Activated naive CD4-positive, alpha-beta T cell treated with anti-CD3 and anti-CD28 coated beads, Interleukin-2, amount 50 U/mL, for 72 hours (primary cell): ENCODE data around the gene RUNDC3A. TPM values are rescaled to one million over a fixed set of nuclear protein-coding genes. Genes with fewer than 3 reads are reported as not detected.

Experiments
- ATAC-seq, 2 donors: fragments of 150-1000 bp; cut with Tn5 transposase; 2 replicates each; pipeline ENCODE4 v1.10.0; 2021; ENCODE audit warnings: mild to moderate bottlenecking in 2 of 2, moderate library complexity in 2 of 2
- DNase-seq, 2 donors: peaks; one replicate each; pipeline ENCODE4 v3.0.0; 2021 to 2022; ENCODE audit warnings: low spot score in 2 of 2
- H3K27ac Mint-ChIP-seq, 2 donors: one replicate each; pipeline ENCODE4 v1.8.0; 2022; ENCODE audit warnings: mild to moderate bottlenecking in 2 of 2, mixed read lengths in 2 of 2
- H3K36me3 Mint-ChIP-seq, 2 donors: one replicate each; pipeline ENCODE4 v1.8.0; 2022; ENCODE audit warnings: mixed read lengths in 2 of 2
- H3K9me3 Mint-ChIP-seq, 2 donors: one replicate each; pipeline ENCODE4 v1.8.0; 2022; ENCODE audit warnings: mixed read lengths in 2 of 2
- total RNA-seq, 2 donors: library from RNA; stranded (reverse); gene quantifications; one replicate each; pipeline ENCODE4 v1.2.3, GENCODE V29; 2022

RUNDC3A gene
- total RNA-seq, 2 donors from 2014 or later: 1.0 to 1.9 TPM

DNA sequence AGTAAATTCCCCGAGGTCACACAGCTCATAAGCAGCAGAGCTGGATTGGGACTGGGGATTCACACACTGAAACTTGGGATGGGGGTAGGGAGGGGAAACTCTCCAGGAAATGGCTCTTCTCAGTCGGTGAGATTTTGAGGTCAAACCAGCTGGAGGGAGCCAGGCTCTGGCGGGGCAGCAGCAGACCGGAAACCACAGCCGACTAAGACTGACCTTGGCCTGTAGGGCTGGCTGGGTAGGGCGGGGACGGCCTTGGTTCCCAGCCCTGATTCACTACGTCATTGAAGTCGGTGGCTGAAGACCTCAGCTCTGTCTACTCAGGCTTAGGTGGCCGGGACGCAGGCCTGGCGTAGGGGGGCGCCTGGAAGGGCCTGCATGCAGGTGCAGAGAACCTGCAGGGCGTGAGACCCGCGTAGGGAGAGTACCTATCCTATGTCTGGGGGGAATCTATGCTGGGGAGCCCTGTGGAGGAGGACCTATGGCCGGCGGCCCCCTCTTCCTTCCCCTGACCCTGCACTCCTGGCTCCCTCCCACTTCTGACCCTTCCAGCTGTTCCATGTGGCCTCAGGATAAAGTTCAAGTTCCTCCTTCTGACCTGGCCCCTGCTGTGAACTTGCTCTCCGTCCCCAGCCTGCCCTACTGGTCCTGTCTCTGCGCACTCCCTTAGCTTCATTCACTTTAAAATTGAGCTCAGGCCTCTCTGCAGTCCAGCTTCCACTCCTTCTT lies 28.6 kb upstream of the RUNDC3A start:
- DNase-seq (peak in 1 of 2 donors; percentile 69), ATAC-seq (peak in 1 of 2 donors; percentile 98)
- H3K27ac Mint-ChIP-seq: peak overlapping the region in 1 of 2 donors; percentile 8
- H3K9me3 Mint-ChIP-seq: no peaks in the 10 kb centered on the region
- no peaks in the 10 kb centered on the region for H3K36me3 Mint-ChIP-seq

DNA sequence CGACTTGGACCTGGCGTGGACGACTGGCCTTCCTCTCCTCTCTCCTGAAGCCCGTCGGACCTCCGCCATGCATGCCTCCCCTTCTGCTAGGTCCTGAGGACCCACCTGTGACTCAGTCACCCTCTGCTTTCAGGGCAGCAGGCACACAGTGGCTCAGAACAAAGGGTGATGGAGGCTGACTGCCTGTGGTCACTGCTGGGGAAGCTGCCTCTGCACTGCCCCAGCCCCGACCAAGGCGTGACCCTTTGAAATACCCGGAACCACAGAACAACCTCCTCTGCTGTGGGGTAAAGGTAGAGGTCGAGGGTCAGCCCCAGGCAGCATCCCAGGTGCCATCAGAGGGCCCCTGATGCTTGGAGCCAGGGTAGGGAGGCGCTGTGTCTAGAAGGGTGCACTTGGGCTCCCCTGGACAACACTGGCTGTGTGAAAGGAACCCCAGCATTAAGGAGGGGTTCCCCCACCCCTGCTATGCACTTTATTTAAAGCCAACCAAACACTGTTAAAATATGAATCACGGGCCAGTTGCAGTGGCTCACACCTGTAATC lies 27.9 kb upstream of the RUNDC3A start:
- peak in 1 of 2 donors; percentile 33 for ATAC-seq
- no peak for DNase-seq
- H3K27ac Mint-ChIP-seq: no peak overlapping the region
- H3K36me3 Mint-ChIP-seq: no peaks in the 10 kb centered on the region
- H3K9me3 Mint-ChIP-seq: no peaks in the 10 kb centered on the region

- no peak overlapping the region for H3K27ac Mint-ChIP-seq
- H3K9me3 Mint-ChIP-seq: no peaks in the 10 kb centered on the region
- DNase-seq: no peak
- no peaks in the 10 kb centered on the region for H3K36me3 Mint-ChIP-seq
- no peak for ATAC-seq
These were observed 26.8 kb upstream of the RUNDC3A start for GRCh38 chr17:44281570-44281969.

GRCh38 chr17:44282264-44282663 lies 26.1 kb upstream of the RUNDC3A start:
- ATAC-seq: no peak
- Mint-ChIP-seq H3K9me3 (no peaks in the 10 kb centered on the region), H3K36me3 (no peaks in the 10 kb centered on the region), H3K27ac (no peak overlapping the region)
- no peak for DNase-seq

GRCh38 chr17:44283344-44284023 lies 24.9 kb upstream of the RUNDC3A start:
- no peak for DNase-seq
- H3K27ac Mint-ChIP-seq: no peak overlapping the region
- no peaks in the 10 kb centered on the region for H3K9me3 Mint-ChIP-seq
- no peak for ATAC-seq
- H3K36me3 Mint-ChIP-seq: no peaks in the 10 kb centered on the region

DNA sequence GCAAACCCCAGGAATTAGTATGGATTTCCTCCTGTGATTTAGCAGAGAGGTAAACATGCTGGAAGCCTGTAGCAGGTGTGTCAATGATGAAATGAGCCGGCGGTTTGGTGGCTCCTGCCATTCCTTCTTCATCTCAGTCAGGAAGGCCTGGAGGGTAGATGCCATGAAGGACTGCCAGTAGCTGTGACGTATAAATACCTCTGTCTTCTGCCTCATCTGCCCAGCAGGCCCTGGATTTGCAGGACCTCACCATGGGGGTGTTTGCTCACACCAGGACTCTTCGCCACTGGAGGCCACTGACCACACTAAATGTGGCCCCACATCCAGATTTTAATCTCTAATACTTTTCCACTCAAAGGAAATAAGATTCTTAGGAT lies 24.4 kb upstream of the RUNDC3A start:
- no peaks in the 10 kb centered on the region for H3K9me3 Mint-ChIP-seq

GRCh38 chr17:44287651-44288050 lies 20.8 kb upstream of the RUNDC3A start:
- no peak overlapping the region for H3K27ac Mint-ChIP-seq
- ATAC-seq: no peak
- no peaks in the 10 kb centered on the region for H3K9me3 Mint-ChIP-seq
- DNase-seq: no peak
- H3K36me3 Mint-ChIP-seq: no peaks in the 10 kb centered on the region

More for the DNA sequence above, 24.4 kb upstream of the RUNDC3A start:
- Mint-ChIP-seq H3K27ac (no peak overlapping the region), H3K36me3 (no peaks in the 10 kb centered on the region)
- DNase-seq: no peak
- ATAC-seq: no peak

- no peaks in the 10 kb centered on the region for H3K36me3 Mint-ChIP-seq
- H3K27ac Mint-ChIP-seq: no peak overlapping the region
- DNase-seq (no peak), ATAC-seq (peak; percentile 22 to 96)
- no peaks in the 10 kb centered on the region for H3K9me3 Mint-ChIP-seq
These were observed 14.7 kb upstream of the RUNDC3A start for GRCh38 chr17:44293509-44294226.

DNA sequence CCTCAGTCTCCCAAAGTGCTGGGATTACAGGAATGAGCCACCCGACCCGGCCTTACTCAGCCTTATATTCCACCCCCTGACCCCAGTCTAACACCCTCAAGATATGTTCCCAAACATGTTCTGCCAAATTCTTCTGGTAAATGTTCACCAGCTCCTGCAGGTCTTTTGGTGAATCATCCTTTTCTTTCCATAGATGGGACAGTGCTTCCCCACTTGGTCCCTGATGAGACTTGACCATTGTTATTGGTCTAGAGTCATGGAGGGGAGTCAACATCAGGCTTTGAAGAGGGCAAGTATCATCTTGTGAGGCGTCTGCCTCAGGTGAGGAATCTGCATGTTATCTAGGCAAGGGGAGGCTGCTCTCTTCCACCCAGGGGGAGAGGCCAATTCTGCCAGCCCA lies 10.4 kb upstream of the RUNDC3A start:
- ATAC-seq: no peak
- Mint-ChIP-seq H3K9me3 (no peaks in the 10 kb centered on the region), H3K36me3 (no peaks in the 10 kb centered on the region), H3K27ac (no peak overlapping the region)
- no peak for DNase-seq

- ATAC-seq (no peak), DNase-seq (no peak)
- no peak overlapping the region for H3K27ac Mint-ChIP-seq
- H3K36me3 Mint-ChIP-seq: no peaks in the 10 kb centered on the region
- H3K9me3 Mint-ChIP-seq: no peaks in the 10 kb centered on the region
These were observed 3.8 kb upstream of the RUNDC3A start for GRCh38 chr17:44304651-44305050.

- H3K9me3 Mint-ChIP-seq: no peaks in the 10 kb centered on the region
- no peak overlapping the region for H3K27ac Mint-ChIP-seq
- DNase-seq (no peak), ATAC-seq (peak; percentile 12 to 23)
- no peaks in the 10 kb centered on the region for H3K36me3 Mint-ChIP-seq
These were observed 814 bp upstream of the RUNDC3A start for GRCh38 chr17:44307387-44308186.

DNA sequence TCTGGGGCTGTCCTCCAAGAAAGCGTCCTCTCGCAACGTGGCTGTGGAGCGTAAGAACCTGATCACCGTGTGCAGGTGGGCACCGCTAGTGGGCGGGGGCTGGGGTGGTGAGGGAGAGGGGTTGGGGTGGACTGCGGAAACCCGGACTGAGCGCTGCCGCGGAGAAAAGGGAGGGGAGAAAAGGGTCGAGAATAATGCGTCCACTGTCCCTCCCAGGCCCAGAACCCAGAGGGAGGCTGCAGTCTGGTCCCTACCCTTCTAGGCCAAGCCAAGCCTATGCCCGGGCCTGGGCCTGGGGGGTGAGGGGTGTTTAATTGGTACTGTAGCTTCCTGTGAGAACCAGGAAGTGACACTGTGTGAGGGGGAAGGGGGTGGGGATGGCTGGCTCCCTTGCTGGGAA lies 464 bp downstream of the RUNDC3A start:
- Mint-ChIP-seq H3K36me3 (no peaks in the 10 kb centered on the region), H3K9me3 (no peaks in the 10 kb centered on the region), H3K27ac (no peak overlapping the region)
- DNase-seq: no peak
- peak in 1 of 2 donors; percentile 29 for ATAC-seq

- ATAC-seq (no peak), DNase-seq (no peak)
- no peaks in the 10 kb centered on the region for H3K9me3 Mint-ChIP-seq
- H3K36me3 Mint-ChIP-seq: no peaks in the 10 kb centered on the region
- no peak overlapping the region for H3K27ac Mint-ChIP-seq
These were observed 1.1 kb downstream of the RUNDC3A start for GRCh38 chr17:44309472-44309871.

DNA sequence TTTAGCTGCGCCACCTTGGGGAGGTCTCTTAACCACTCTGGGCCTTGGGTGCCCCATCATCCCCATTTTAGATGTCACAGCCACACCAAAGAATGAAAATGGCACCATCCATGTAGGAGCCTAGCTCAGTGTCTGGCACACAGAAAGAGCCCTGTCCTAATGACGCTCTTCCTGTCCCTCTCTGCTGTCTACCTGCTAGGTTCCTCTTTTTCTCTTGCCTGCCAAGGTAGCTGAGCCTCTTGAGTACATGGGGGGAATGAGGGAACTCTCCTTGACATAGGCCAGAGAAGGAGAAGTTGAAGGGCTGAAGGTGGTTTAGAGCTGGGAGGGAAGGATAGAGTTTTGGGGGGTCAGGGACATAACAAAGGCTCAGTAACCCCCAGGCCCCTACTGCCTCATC lies 1.8 kb downstream of the RUNDC3A start:
- Mint-ChIP-seq H3K36me3 (no peaks in the 10 kb centered on the region), H3K9me3 (no peaks in the 10 kb centered on the region)
- ATAC-seq: no peak

DNA sequence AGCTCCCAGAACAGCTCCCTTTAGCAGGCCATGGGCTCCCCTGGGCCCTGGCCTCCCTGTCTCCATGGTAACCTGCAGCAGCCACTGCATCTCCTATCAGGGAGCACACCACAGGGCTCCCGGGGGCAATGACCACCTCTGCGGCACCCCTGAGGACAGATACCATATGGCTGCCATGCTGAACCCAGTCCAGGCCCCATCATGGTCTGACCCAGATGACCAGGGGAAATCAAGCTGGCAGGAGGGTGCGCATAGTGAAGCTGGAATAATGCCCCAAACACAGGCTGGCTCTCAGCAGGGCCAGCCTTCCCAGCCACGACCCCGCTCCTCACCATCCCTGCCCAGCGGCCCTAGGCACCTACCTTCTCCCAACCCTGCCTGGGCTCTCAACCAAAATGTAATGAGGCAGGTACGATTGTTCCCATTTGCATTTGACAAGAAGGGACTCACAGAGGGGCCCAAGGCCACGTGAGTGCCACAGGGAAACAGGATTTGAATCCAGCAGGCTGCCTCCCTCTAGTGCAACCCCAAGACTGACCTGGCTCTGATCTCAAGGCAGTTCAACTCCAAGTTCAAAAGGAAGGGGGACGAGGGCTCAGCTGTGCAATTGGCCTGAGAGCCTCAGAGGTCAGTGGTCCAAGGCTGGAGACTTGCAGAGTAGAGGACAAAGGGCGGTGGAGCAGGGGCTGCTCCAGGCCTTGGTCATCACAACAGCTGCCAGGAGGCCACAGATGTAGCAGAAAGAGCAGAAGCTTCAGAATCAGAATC lies 2.4 kb downstream of the RUNDC3A start:
- Mint-ChIP-seq H3K36me3 (no peaks in the 10 kb centered on the region), H3K9me3 (no peaks in the 10 kb centered on the region), H3K27ac (no peak overlapping the region)
- ATAC-seq (no peak), DNase-seq (no peak)

More for the DNA sequence above, 1.8 kb downstream of the RUNDC3A start:
- no peak for DNase-seq
- no peak overlapping the region for H3K27ac Mint-ChIP-seq
